Liver (tissue), 9 donors: Measurements from ENCODE around the gene HACD2. TPM values are rescaled to one million over a fixed set of nuclear protein-coding genes. Genes with fewer than 3 reads are reported as not detected.

ENCODE experiments used
- DNase-seq: peaks from one replicate; pipeline ENCODE4 v3.0.0-alpha.2; 2017; ENCODE audit warnings: low spot score
- H3K27ac ChIP-seq, 2 donors: one replicate each; pipeline ENCODE4 v1.7.0; 2013; ENCODE audit warnings: inconsistent platforms in 2 of 2, low read length in 2 of 2, control low read depth in 1 of 2, low read depth in 1 of 2, mild to moderate bottlenecking in 1 of 2
- H3K27me3 ChIP-seq, 4 donors: one replicate each; pipeline versions ENCODE4 v1.6.1 to v1.7.0; 2013; ENCODE audit warnings: low read length in 3 of 4, inconsistent platforms in 1 of 4, mild to moderate bottlenecking in 1 of 4, moderate library complexity in 1 of 4; ENCODE audit not compliant: control insufficient read depth in 4 of 4, insufficient read depth in 4 of 4
- H3K36me3 ChIP-seq, 4 donors: one replicate each; pipeline versions ENCODE4 v1.6.1 to v1.7.0; 2013; ENCODE audit warnings: low read length in 3 of 4, mild to moderate bottlenecking in 3 of 4, low read depth in 1 of 4, moderate library complexity in 1 of 4; ENCODE audit not compliant: control insufficient read depth in 4 of 4, insufficient read depth in 3 of 4
- H3K4me1 ChIP-seq, 4 donors: one replicate each; pipeline versions ENCODE4 v1.6.1 to v1.7.0; 2013; ENCODE audit warnings: low read length in 3 of 4, mild to moderate bottlenecking in 3 of 4, moderate library complexity in 1 of 4; ENCODE audit not compliant: control insufficient read depth in 4 of 4, insufficient read depth in 4 of 4
- H3K4me3 ChIP-seq, 3 donors: one replicate each; pipeline versions ENCODE4 v1.6.1 to v1.7.0; 2013; ENCODE audit warnings: low read length in 3 of 3, control low read depth in 1 of 3, low read depth in 1 of 3, mild to moderate bottlenecking in 1 of 3
- H3K9ac ChIP-seq, 2 donors: one replicate each; pipeline ENCODE4 v1.7.0; 2013; ENCODE audit warnings: low read length in 2 of 2, mild to moderate bottlenecking in 2 of 2, moderate library complexity in 2 of 2, control low read depth in 1 of 2, low read depth in 1 of 2
- H3K9me3 ChIP-seq, 4 donors: one replicate each; pipeline versions ENCODE4 v1.6.1 to v1.7.0; 2013; ENCODE audit warnings: low read length in 3 of 4; ENCODE audit not compliant: control insufficient read depth in 4 of 4
- CTCF ChIP-seq: fragments of 150-350 bp; IDR thresholded peaks from 2 replicates; pipeline ENCODE4 v1.5.1; 2017; ENCODE audit warnings: improper control_type of control experiment, low read depth, low read length; ENCODE audit not compliant: missing input control
- EGR1 ChIP-seq, 2 donors: IDR thresholded peaks; 2 replicates each; pipeline ENCODE4 v1.6.1; 2016 to 2018; ENCODE audit warnings: antibody characterized with exemption in 2 of 2, low read depth in 2 of 2
- FOXA1 ChIP-seq: IDR thresholded peaks from 2 replicates; pipeline ENCODE4 v1.6.1; 2016; ENCODE audit warnings: antibody characterized with exemption
- FOXA2 ChIP-seq: IDR thresholded peaks from 2 replicates; pipeline ENCODE4 v1.6.1; 2016; ENCODE audit warnings: antibody characterized with exemption
- GABPA ChIP-seq, 2 donors: IDR thresholded peaks in 1 of 2; conservative IDR thresholded peaks in 1 of 2; 2 replicates each; pipeline ENCODE4 v1.6.1; 2016; ENCODE audit warnings: antibody characterized with exemption in 2 of 2, mild to moderate bottlenecking in 1 of 2, moderate library complexity in 1 of 2
- HNF4A ChIP-seq, 2 donors: conservative IDR thresholded peaks; 2 replicates each; pipeline ENCODE4 v1.6.1; 2016; ENCODE audit warnings: antibody characterized with exemption in 2 of 2, mild to moderate bottlenecking in 2 of 2
- HNF4G ChIP-seq: IDR thresholded peaks from 2 replicates; pipeline ENCODE4 v1.6.1; 2016; ENCODE audit warnings: antibody characterized with exemption
- JUND ChIP-seq, 2 donors: IDR thresholded peaks; 2 replicates each; pipeline ENCODE4 v1.6.1; 2016; ENCODE audit warnings: antibody characterized with exemption in 2 of 2
- RAD21 ChIP-seq, 2 donors: IDR thresholded peaks; 2 replicates each; pipeline ENCODE4 v1.6.1; 2016; ENCODE audit warnings: antibody characterized with exemption in 2 of 2, mild to moderate bottlenecking in 2 of 2
- SP1 ChIP-seq: IDR thresholded peaks from 2 replicates; pipeline ENCODE4 v1.6.1; 2018; ENCODE audit warnings: antibody characterized with exemption, mild to moderate bottlenecking
- TAF1 ChIP-seq: conservative IDR thresholded peaks from 2 replicates; pipeline ENCODE4 v1.6.1; 2016; ENCODE audit warnings: antibody characterized with exemption, mild to moderate bottlenecking
- YY1 ChIP-seq: IDR thresholded peaks from 2 replicates; pipeline ENCODE4 v1.6.1; 2016; ENCODE audit warnings: antibody characterized with exemption, mild to moderate bottlenecking
- WGBS: extraction: QIAGEN DNeasy Blood & Tissue Kit; methylation state at CpG from one replicate; pipeline ENCODE4 v1.1.7; 2013; 5-methylcytosine and 5-hydroxymethylcytosine counted together
- polyA plus RNA-seq, 2 donors: library from polyadenylated mRNA; stranded (reverse) in 1 of 2; unstranded in 1 of 2; fragments of 200-250 nt in 1 of 2; fragments of >200 nt in 1 of 2; fragmentation: Nextera tagmentation in 1 of 2; extraction: Ambion mirVana in 1 of 2; gene quantifications; one replicate each; pipeline versions ENCODE4 v1.2.1 to v1.2.3, GENCODE V29; 2013 to 2015
- total RNA-seq, 2 donors: library from RNA; depleted of rRNA; stranded (reverse); fragments of >200 nt; gene quantifications; one replicate each; pipeline ENCODE4 v1.2.3, GENCODE V29; 2014
- TF ChIP-seq, protein P1 (sequence below): IDR thresholded peaks from 2 replicates; pipeline ENCODE4 v1.6.1; 2016; ENCODE audit warnings: antibody characterized with exemption
- TF ChIP-seq, protein P2 (sequence below): IDR thresholded peaks from 2 replicates; pipeline ENCODE4 v1.6.1; 2016; ENCODE audit warnings: antibody characterized with exemption
- donor health status: healthy.
- donor health status: healthy.
- donor health status: healthy.
- donor health status: healthy.
- donor health status: healthy.

Gene HACD2
- total and polyA plus RNA-seq, 4 donors, result 14.8 to 45.2 (median 25.2) TPM

GRCh38 chr3:123446210-123446609, 138.6 kb downstream of the HACD2 start (continued):
- TF ChIP-seq CTCF (no peak), GABPA (IDR thresholded peaks at IDR 0.05 in 1 of 2, conservative IDR thresholded peaks at IDR 0.05 in 1 of 2) (no peak)

GRCh38 chr3:123445702-123446101, 139.2 kb downstream of the HACD2 start:
- DNase-seq, result no peak
- Histone ChIP-seq H3K27me3 (peaks cover 0 to 2% (median 0%) of the 10 kb centered on the region in 4 donors), H3K9ac (no peak overlapping the region), H3K9me3 (no peaks in the 10 kb centered on the region), H3K27ac (no peak overlapping the region), H3K4me1 (peaks cover 4 to 19% (median 5%) of the 10 kb centered on the region in 4 donors), H3K36me3 (no peaks in the 10 kb centered on the region), H3K4me3 (no peak overlapping the region)
- 56% methylated on average over 2 of the region's 2 CpGs for WGBS
- TF ChIP-seq, protein P1, sequence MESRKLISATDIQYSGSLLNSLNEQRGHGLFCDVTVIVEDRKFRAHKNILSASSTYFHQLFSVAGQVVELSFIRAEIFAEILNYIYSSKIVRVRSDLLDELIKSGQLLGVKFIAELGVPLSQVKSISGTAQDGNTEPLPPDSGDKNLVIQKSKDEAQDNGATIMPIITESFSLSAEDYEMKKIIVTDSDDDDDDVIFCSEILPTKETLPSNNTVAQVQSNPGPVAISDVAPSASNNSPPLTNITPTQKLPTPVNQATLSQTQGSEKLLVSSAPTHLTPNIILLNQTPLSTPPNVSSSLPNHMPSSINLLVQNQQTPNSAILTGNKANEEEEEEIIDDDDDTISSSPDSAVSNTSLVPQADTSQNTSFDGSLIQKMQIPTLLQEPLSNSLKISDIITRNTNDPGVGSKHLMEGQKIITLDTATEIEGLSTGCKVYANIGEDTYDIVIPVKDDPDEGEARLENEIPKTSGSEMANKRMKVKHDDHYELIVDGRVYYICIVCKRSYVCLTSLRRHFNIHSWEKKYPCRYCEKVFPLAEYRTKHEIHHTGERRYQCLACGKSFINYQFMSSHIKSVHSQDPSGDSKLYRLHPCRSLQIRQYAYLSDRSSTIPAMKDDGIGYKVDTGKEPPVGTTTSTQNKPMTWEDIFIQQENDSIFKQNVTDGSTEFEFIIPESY, result no peak

GRCh38 chr3:123444744-123445143, 140.1 kb downstream of the HACD2 start:
- 58% methylated on average over 1 of the region's 1 CpG for WGBS

DNA sequence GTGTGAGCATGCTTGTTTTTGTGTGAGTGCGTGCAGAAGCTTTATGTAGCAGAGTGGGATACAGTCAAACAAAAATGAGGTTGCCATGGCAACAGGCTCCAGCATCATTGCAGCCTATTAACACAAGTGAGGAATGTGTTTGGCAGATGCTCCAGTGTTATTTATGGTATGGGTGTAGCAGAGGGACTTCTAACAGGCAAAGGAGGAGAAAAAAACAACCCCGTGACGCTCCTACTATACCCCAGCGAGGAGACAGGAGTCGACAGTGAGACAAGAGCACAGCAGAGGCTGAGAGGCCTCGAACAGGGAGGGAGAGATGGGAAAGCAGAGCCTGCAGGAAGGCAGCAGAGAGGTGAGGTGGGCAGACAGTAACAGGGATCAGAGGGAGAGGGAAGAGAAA, 140.8 kb downstream of the HACD2 start:
- Histone ChIP-seq H3K4me3 (no peak overlapping the region), H3K27ac (no peak overlapping the region), H3K4me1 (peaks cover 2 to 11% (median 3%) of the 10 kb centered on the region in 4 donors), H3K9ac (no peak overlapping the region), H3K9me3 (no peaks in the 10 kb centered on the region), H3K27me3 (no peaks in the 10 kb centered on the region), H3K36me3 (no peaks in the 10 kb centered on the region)
- DNase-seq, result no peak
- 71% methylated on average over 6 of the region's 6 CpGs for WGBS
- TF ChIP-seq SP1, result no peak
- TF ChIP-seq EGR1 (IDR thresholded peaks at IDR 0.05; ENCODE audit: low read depth in 2 of 2), result no peak
- no peak for TF ChIP-seq CTCF
- TF ChIP-seq, protein P1, result no peak
- TF ChIP-seq YY1, result no peak
- no peak for TF ChIP-seq HNF4G
- TF ChIP-seq TAF1, result no peak
- no peak for TF ChIP-seq FOXA1
- TF ChIP-seq JUND (IDR thresholded peaks at IDR 0.05), result no peak
- TF ChIP-seq HNF4A (conservative IDR thresholded peaks at IDR 0.05), result no peak

More at GRCh38 chr3:123444744-123445143, 140.1 kb downstream of the HACD2 start:
- Histone ChIP-seq H3K4me3 (no peak overlapping the region), H3K27ac (no peak overlapping the region), H3K36me3 (no peaks in the 10 kb centered on the region), H3K9me3 (no peaks in the 10 kb centered on the region), H3K27me3 (no peaks in the 10 kb centered on the region), H3K9ac (no peak overlapping the region), H3K4me1 (peaks cover 4 to 18% (median 5%) of the 10 kb centered on the region in 4 donors)
- DNase-seq, result no peak
- TF ChIP-seq YY1 (no peak), HNF4G (no peak), JUND (IDR thresholded peaks at IDR 0.05) (no peak), RAD21 (IDR thresholded peaks at IDR 0.05) (no peak), EGR1 (IDR thresholded peaks at IDR 0.05; ENCODE audit: low read depth in 2 of 2) (no peak), FOXA2 (no peak), FOXA1 (no peak)
- TF ChIP-seq, protein P1, result no peak
- TF ChIP-seq, protein P2, sequence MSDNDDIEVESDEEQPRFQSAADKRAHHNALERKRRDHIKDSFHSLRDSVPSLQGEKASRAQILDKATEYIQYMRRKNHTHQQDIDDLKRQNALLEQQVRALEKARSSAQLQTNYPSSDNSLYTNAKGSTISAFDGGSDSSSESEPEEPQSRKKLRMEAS, result no peak
